Transverse colon (tissue), 4 donors: ENCODE results near the gene AMOTL2.

Experiments
- CTCF ChIP-seq, 5 experiments: fragments of 200-600 bp in 3 of 5; fragments of 450-650 bp in 2 of 5; sonication (generic) in 3 of 5; IDR thresholded peaks; 1 replicate in 2 of 5; 2 replicates in 3 of 5; pipeline ENCODE4 v1.5.1; 2016 to 2017; ENCODE audit warnings: antibody characterized with exemption in 5 of 5, inconsistent platforms in 3 of 5, mild to moderate bottlenecking in 2 of 5, moderate library complexity in 1 of 5
- EP300 ChIP-seq: sonication (generic); formaldehyde crosslinking; IDR thresholded peaks from one replicate; pipeline ENCODE4 v1.6.1; 2017; ENCODE audit warnings: antibody characterized with exemption, low read depth
- POLR2A ChIP-seq: fragments of 450-650 bp; IDR thresholded peaks from one replicate; pipeline ENCODE4 v1.6.1; 2016; ENCODE audit warnings: antibody characterized with exemption, mild to moderate bottlenecking, moderate library complexity
- POLR2AphosphoS5 ChIP-seq, 3 donors: sonication (generic); formaldehyde crosslinking; IDR thresholded peaks; one replicate each; pipeline ENCODE4 v1.6.1; 2016; ENCODE audit warnings: antibody characterized with exemption in 3 of 3

- no peak for TF ChIP-seq CTCF (IDR thresholded peaks at IDR 0.05)
- no peak for TF ChIP-seq EP300
- TF ChIP-seq POLR2A, result no peak
- TF ChIP-seq POLR2AphosphoS5 (IDR thresholded peaks at IDR 0.05), result no peak
These were observed 56.9 kb downstream of the AMOTL2 start for GRCh38 chr3:134317106-134317947.
